ENCODE measurements around the gene MICB. TPM values are rescaled to one million over a fixed set of nuclear protein-coding genes. Genes with fewer than 3 reads are reported as not detected.
A peak's percentile ranks its signal among the peaks of the same experiment; 100 is the strongest.

The MICB gene
- total RNA-seq, 1 donor from 2014 or later, result 13.0 TPM

GRCh38 chr6:31533455-31533841, 35.5 kb downstream of the MICB start:
- no peak for DNase-seq (ENCODE audit: low read depth)
- no peak overlapping the region for H3K4me3 ChIP-seq (ENCODE audit: low read depth, low read length)
- no peak for TF ChIP-seq CTCF (conservative IDR thresholded peaks at IDR 0.05; ENCODE audit: low read depth, low read length)

GRCh38 chr6:31534011-31534410, 36.1 kb downstream of the MICB start:
- DNase-seq (ENCODE audit: low read depth), result no peak

GRCh38 chr6:31534521-31535040, 36.6 kb downstream of the MICB start:
- no peak for TF ChIP-seq CTCF (conservative IDR thresholded peaks at IDR 0.05; ENCODE audit: low read depth, low read length)
- DNase-seq (ENCODE audit: low read depth), result no peak
- no peak overlapping the region for H3K4me3 ChIP-seq (ENCODE audit: low read depth, low read length)

More at GRCh38 chr6:31534011-31534410, 36.1 kb downstream of the MICB start:
- no peak overlapping the region for H3K4me3 ChIP-seq (ENCODE audit: low read depth, low read length)
- no peak for TF ChIP-seq CTCF (conservative IDR thresholded peaks at IDR 0.05; ENCODE audit: low read depth, low read length)

GRCh38 chr6:31535538-31536324, 37.8 kb downstream of the MICB start:
- H3K4me3 ChIP-seq (ENCODE audit: low read depth, low read length), result no peak overlapping the region
- no peak for DNase-seq (ENCODE audit: low read depth)
- no peak for TF ChIP-seq CTCF (conservative IDR thresholded peaks at IDR 0.05; ENCODE audit: low read depth, low read length)

GRCh38 chr6:31538805-31539400, 41.0 kb downstream of the MICB start:
- no peak for TF ChIP-seq CTCF (conservative IDR thresholded peaks at IDR 0.05; ENCODE audit: low read depth, low read length)
- peak overlapping the region; percentile 84 for H3K4me3 ChIP-seq (ENCODE audit: low read depth, low read length)
- no peak for DNase-seq (ENCODE audit: low read depth)

- DNase-seq (ENCODE audit: low read depth), result no peak
- no peak for TF ChIP-seq CTCF (conservative IDR thresholded peaks at IDR 0.05; ENCODE audit: low read depth, low read length)
- peak overlapping the region; percentile 84 for H3K4me3 ChIP-seq (ENCODE audit: low read depth, low read length)
Measured at GRCh38 chr6:31540640-31541039, 42.7 kb downstream of the MICB start.
